Pancreas (tissue), 10 donors: ENCODE measurements around the gene ATP2C2. TPM values are rescaled to one million over a fixed set of nuclear protein-coding genes. Genes with fewer than 3 reads are reported as not detected.

Experiments used
- ATAC-seq, 4 donors: fragments of 200-7000 bp; cut with Tn5 transposase; one replicate each; pipeline versions ENCODE4 v1.8.0 to v1.9.1; 2020; ENCODE audit warnings: mild to moderate bottlenecking in 4 of 4, moderate library complexity in 4 of 4
- DNase-seq, 6 donors: peaks; one replicate each; pipeline ENCODE4 v3.0.0-alpha.2; 2020
- FAIRE-seq: peaks from 2 replicates; lab custom pipeline; 2012; peaks lifted over from hg19 to GRCh38; lab: Jason Lieb, UNC
- H3K27ac ChIP-seq, 4 donors: fragments of 200-600 bp; sonication (generic); 1 replicate in 3 of 4; 2 replicates in 1 of 4; pipeline versions ENCODE4 v1.5.0 to v1.8.0; 2020
- H3K27me3 ChIP-seq, 4 donors: fragments of 200-600 bp; one replicate each; pipeline ENCODE4 v1.8.0; 2021
- H3K36me3 ChIP-seq, 3 donors: fragments of 200-600 bp; sonication (generic) in 1 of 3; one replicate each; pipeline versions ENCODE4 v1.5.0 to v1.8.0; 2020 to 2021
- H3K4me1 ChIP-seq, 3 donors: fragments of 200-600 bp; one replicate each; pipeline ENCODE4 v1.8.0; 2021
- H3K4me3 ChIP-seq, 4 donors: fragments of 200-600 bp; sonication (generic) in 2 of 4; one replicate each; pipeline versions ENCODE4 v1.5.0 to v1.8.0; 2020 to 2021
- H3K9me3 ChIP-seq, 4 donors: fragments of 200-600 bp; one replicate each; pipeline ENCODE4 v1.8.0; 2021
- CTCF ChIP-seq, 4 donors: fragments of 200-600 bp; sonication (generic) in 3 of 4; IDR thresholded peaks; one replicate each; pipeline versions ENCODE4 v1.5.0 to v1.8.0; 2021; ENCODE audit warnings: antibody characterized with exemption in 4 of 4
- WGBS, 2 donors: extraction: QIAGEN DNeasy Blood & Tissue Kit; methylation state at CpG; one replicate each; pipeline ENCODE4 v1.1.7; 2013; 5-methylcytosine and 5-hydroxymethylcytosine counted together
- intact Hi-C, 3 donors: fragments of 100-400 bp; cut with DNase I; formaldehyde crosslinking; loops; one replicate each; pipeline versions ENCODE4 v1.11.1 to v1.14.2; 2022
- polyA plus RNA-seq, 2 donors: library from polyadenylated mRNA; stranded (reverse); fragments of 200-250 nt; gene quantifications; one replicate each; pipeline ENCODE4 v1.2.3, GENCODE V29; 2013
- total RNA-seq, 6 donors: library from RNA; stranded (reverse); fragmentation: NEBNext Ultra II Directional in 4 of 6; extraction: Animal tissue kit (Norgen Biotek cat#: 25700) in 4 of 6; gene quantifications; one replicate each; pipeline versions ENCODE4 v1.2.1 to v1.2.4, GENCODE V29; 2021 to 2023
- donor health status: healthy with polysubstance abuse.
- donor health status: DM: no; HTN: no; CAD: no; lungs with moderate emphysema.
- donor health status: DM: no; HTN: no; CAD: no.
- donor health status: control.
- donor health status: control.
- donor health status: Bipolar disorder and iron deficiency.
- donor health status: DM: yes; HTN: yes; CAD: no.
- donor health status: DM: no; HTN: no; CAD: no.
- donor health status: DM: no; HTN: no; CAD: no.
- donor health status: DM: yes; HTN: yes; CAD: no.

The ATP2C2 gene
- total and polyA plus RNA-seq, 8 donors = 0.47 to 6.3 (median 2.2) TPM

- FAIRE-seq (no peak), DNase-seq (no peak), ATAC-seq (no peak)
- Histone ChIP-seq H3K4me3 (no peak overlapping the region), H3K27me3 (no peaks in the 10 kb centered on the region), H3K27ac (no peak overlapping the region), H3K9me3 (no peaks in the 10 kb centered on the region), H3K4me1 (no peaks in the 10 kb centered on the region), H3K36me3 (no peaks in the 10 kb centered on the region)
- intact Hi-C loops = no loop called here
- 35 to 36% methylated on average over 3 of the region's 3 CpGs for WGBS, 2 donors
- no peak for TF ChIP-seq CTCF (IDR thresholded peaks at IDR 0.05)
Observed at GRCh38 chr16:84379709-84380362, 11.5 kb downstream of the ATP2C2 start.

- Histone ChIP-seq H3K27me3 (no peaks in the 10 kb centered on the region), H3K36me3 (no peaks in the 10 kb centered on the region), H3K4me1 (no peaks in the 10 kb centered on the region), H3K27ac (no peak overlapping the region), H3K4me3 (no peak overlapping the region), H3K9me3 (no peaks in the 10 kb centered on the region)
- 73 to 74% methylated on average over 8 of the region's 8 CpGs for WGBS, 2 donors
- ATAC-seq = peak in 1 of 4 donors; percentile 15
- peak in 1 of 6 donors; percentile 1 for DNase-seq
- intact Hi-C loops = no loop called here
- FAIRE-seq = no peak
- no peak for TF ChIP-seq CTCF (IDR thresholded peaks at IDR 0.05)
Observed at GRCh38 chr16:84380405-84380804, 12.1 kb downstream of the ATP2C2 start.

GRCh38 chr16:84382396-84382795, 14.1 kb downstream of the ATP2C2 start:
- Histone ChIP-seq H3K9me3 (no peaks in the 10 kb centered on the region), H3K36me3 (no peaks in the 10 kb centered on the region), H3K4me3 (no peak overlapping the region), H3K27ac (no peak overlapping the region), H3K4me1 (no peaks in the 10 kb centered on the region), H3K27me3 (no peaks in the 10 kb centered on the region)
- ATAC-seq (no peak), DNase-seq (peak in 1 of 6 donors; percentile 29), FAIRE-seq (no peak)
- intact Hi-C loops = no loop called here
- WGBS, 2 donors = 83 to 85% methylated on average over 4 of the region's 4 CpGs
- no peak for TF ChIP-seq CTCF (IDR thresholded peaks at IDR 0.05)

GRCh38 chr16:84383106-84383505, 14.8 kb downstream of the ATP2C2 start:
- FAIRE-seq (no peak), ATAC-seq (no peak), DNase-seq (peak in 1 of 6 donors; percentile 22)
- Histone ChIP-seq H3K4me3 (no peak overlapping the region), H3K27me3 (no peaks in the 10 kb centered on the region), H3K36me3 (no peaks in the 10 kb centered on the region), H3K4me1 (no peaks in the 10 kb centered on the region), H3K27ac (no peak overlapping the region), H3K9me3 (no peaks in the 10 kb centered on the region)
- intact Hi-C loops = no loop called here
- 90 to 94% methylated on average over 7 of the region's 7 CpGs for WGBS, 2 donors
- TF ChIP-seq CTCF (IDR thresholded peaks at IDR 0.05) = no peak

- Histone ChIP-seq H3K4me1 (no peaks in the 10 kb centered on the region), H3K27me3 (no peaks in the 10 kb centered on the region), H3K9me3 (no peaks in the 10 kb centered on the region), H3K27ac (no peak overlapping the region), H3K36me3 (no peaks in the 10 kb centered on the region), H3K4me3 (no peak overlapping the region)
- ATAC-seq = no peak
- WGBS, 2 donors = 74 to 88% methylated on average over 3 of the region's 3 CpGs
- no peak for TF ChIP-seq CTCF (IDR thresholded peaks at IDR 0.05)
- no peak for FAIRE-seq
- intact Hi-C loops = no loop called here
- no peak for DNase-seq
Observed at GRCh38 chr16:84386047-84386446, 17.7 kb downstream of the ATP2C2 start.
